G401 (cell line): ENCODE measurements around the gene FBXL13. TPM values are rescaled to one million over a fixed set of nuclear protein-coding genes. Genes with fewer than 3 reads are reported as not detected.
A peak's percentile ranks its signal among the peaks of the same experiment; 100 is the strongest.
"Not testable (repeated sequence)": the region's sequence is repeated elsewhere in the genome, so short reads cannot be mapped to it uniquely, and the experiment has no call there.

Source experiments
- DNase-seq: peaks from one replicate; pipeline ENCODE4 v3.0.0-alpha.2; 2015; ENCODE audit warnings: low spot score
- in situ Hi-C: cut with HindIII; loops from 2 replicates; pipeline ENCODE4 v1.10.0; 2016; ENCODE audit warnings: low sequenced_read_pairs, mixed read lengths
- total RNA-seq: library from RNA; depleted of rRNA; stranded (reverse); fragments of >200 nt; shearing (Covaris generic); gene quantifications from 2 replicates; pipeline ENCODE4 v1.2.3, GENCODE V29; 2014

The FBXL13 gene
- total RNA-seq, 1 experiment from 2014 or later, result 4.7 TPM

GRCh38 chr7:103037823-103038739, 36.5 kb downstream of the FBXL13 start:
- in situ Hi-C loops, result not testable (repeated sequence)
- peak; percentile 39 for DNase-seq

GRCh38 chr7:103037476-103037822, 37.1 kb downstream of the FBXL13 start:
- peak; percentile 8 for DNase-seq

GRCh38 chr7:103034318-103034717, 40.3 kb downstream of the FBXL13 start:
- in situ Hi-C loops, DNase-seq: not testable (repeated sequence)

More at GRCh38 chr7:103037476-103037822, 37.1 kb downstream of the FBXL13 start:
- in situ Hi-C loops, result no loop called here

GRCh38 chr7:103031781-103032180, 42.8 kb downstream of the FBXL13 start:
- no peak for DNase-seq
- in situ Hi-C loops, result no loop called here

GRCh38 chr7:103031024-103031423, 43.6 kb downstream of the FBXL13 start:
- no peak for DNase-seq
- in situ Hi-C loops, result no loop called here

- no peak for DNase-seq
- in situ Hi-C loops, result no loop called here
These were observed 49.3 kb downstream of the FBXL13 start for GRCh38 chr7:103025341-103025740.

GRCh38 chr7:103023578-103023977, 51.0 kb downstream of the FBXL13 start:
- in situ Hi-C loops, DNase-seq: not testable (repeated sequence)

GRCh38 chr7:103021490-103021889, 53.1 kb downstream of the FBXL13 start:
- DNase-seq, in situ Hi-C loops: not testable (repeated sequence)

GRCh38 chr7:103020876-103021275, 53.7 kb downstream of the FBXL13 start:
- in situ Hi-C loops, DNase-seq: not testable (repeated sequence)

- DNase-seq, in situ Hi-C loops: not testable (repeated sequence)
These were observed 56.3 kb downstream of the FBXL13 start for GRCh38 chr7:103018295-103018694.

- in situ Hi-C loops, result no loop called here
- DNase-seq, result no peak
These were observed 62.9 kb downstream of the FBXL13 start for GRCh38 chr7:103011650-103012049.

GRCh38 chr7:103010211-103010610, 64.4 kb downstream of the FBXL13 start:
- in situ Hi-C loops, result no loop called here
- no peak for DNase-seq

GRCh38 chr7:103009466-103010185, 65.0 kb downstream of the FBXL13 start:
- in situ Hi-C loops, result no loop called here
- DNase-seq, result no peak

- in situ Hi-C loops, result no loop called here
- DNase-seq, result no peak
These were observed 71.6 kb downstream of the FBXL13 start for GRCh38 chr7:103003004-103003403.

GRCh38 chr7:103001210-103001609, 73.4 kb downstream of the FBXL13 start:
- DNase-seq, result no peak
- in situ Hi-C loops, result no loop called here

- in situ Hi-C loops, result no loop called here
- no peak for DNase-seq
These were observed 77.6 kb downstream of the FBXL13 start for GRCh38 chr7:102996957-102997356.

GRCh38 chr7:102995609-102996008, 79.0 kb downstream of the FBXL13 start:
- in situ Hi-C loops, DNase-seq: not testable (repeated sequence)

GRCh38 chr7:102994567-102994966, 80.0 kb downstream of the FBXL13 start:
- in situ Hi-C loops, result no loop called here
- DNase-seq, result no peak

GRCh38 chr7:102993718-102994029, 80.9 kb downstream of the FBXL13 start:
- in situ Hi-C loops, result no loop called here
- DNase-seq, result no peak

- DNase-seq, result no peak
- in situ Hi-C loops, result no loop called here
These were observed 81.5 kb downstream of the FBXL13 start for GRCh38 chr7:102992938-102993717.
